Neuronal stem cell (in vitro differentiated cells): ENCODE data around the gene PWWP2B.

Source experiments
- DNase-seq: peaks from one replicate; pipeline ENCODE4 v3.0.0-alpha.2; 2013; ENCODE audit warnings: low spot score
- H2AFZ ChIP-seq: one replicate; pipeline ENCODE4 v1.6.1; 2013; ENCODE audit warnings: mild to moderate bottlenecking, low read length, inconsistent platforms
- H2AK5ac ChIP-seq: 2 replicates; pipeline ENCODE4 v1.6.1; 2013; ENCODE audit warnings: low read depth, mild to moderate bottlenecking, inconsistent platforms, low read length, moderate library complexity, mixed read lengths
- H2BK120ac ChIP-seq: 2 replicates; pipeline ENCODE4 v1.6.1; 2013; ENCODE audit warnings: low read depth, mild to moderate bottlenecking, inconsistent platforms, low read length, moderate library complexity, mixed read lengths
- H2BK12ac ChIP-seq: one replicate; pipeline ENCODE4 v1.6.1; 2013; ENCODE audit warnings: low read length, inconsistent platforms
- H2BK15ac ChIP-seq: 2 replicates; pipeline ENCODE4 v1.6.1; 2013; ENCODE audit warnings: mild to moderate bottlenecking, low read length, inconsistent platforms, mixed read lengths
- H2BK5ac ChIP-seq: one replicate; pipeline ENCODE4 v1.6.1; 2013; ENCODE audit warnings: inconsistent platforms, mild to moderate bottlenecking, low read length, moderate library complexity
- H3K14ac ChIP-seq: one replicate; pipeline ENCODE4 v1.6.1; 2013; ENCODE audit warnings: low read length, inconsistent platforms
- H3K18ac ChIP-seq: 2 replicates; pipeline ENCODE4 v1.6.1; 2013; ENCODE audit warnings: low read length, inconsistent platforms
- H3K23ac ChIP-seq: 2 replicates; pipeline ENCODE4 v1.6.1; 2013; ENCODE audit warnings: low read depth, mild to moderate bottlenecking, mixed read lengths, low read length, inconsistent platforms; ENCODE audit not compliant: poor library complexity
- H3K27ac ChIP-seq: replicated peaks from 3 replicates; pipeline ENCODE4 v1.5.1; 2013; ENCODE audit warnings: low read length, inconsistent platforms
- H3K27me3 ChIP-seq, 3 experiments: 2 replicates each; pipeline ENCODE4 v1.6.1; 2013; ENCODE audit warnings: low read length in 3 of 3, mild to moderate bottlenecking in 2 of 3, inconsistent platforms in 1 of 3, low read depth in 1 of 3, mixed read lengths in 1 of 3, moderate library complexity in 1 of 3; ENCODE audit not compliant: control insufficient read depth in 3 of 3, insufficient read depth in 3 of 3
- H3K36me3 ChIP-seq, 2 donors: replicated peaks in 1 of 2; 2 replicates each; pipeline ENCODE4 v1.6.1; 2013; ENCODE audit warnings: low read length in 2 of 2; ENCODE audit not compliant: control insufficient read depth in 2 of 2, insufficient read depth in 2 of 2
- H3K4ac ChIP-seq: 2 replicates; pipeline ENCODE4 v1.6.1; 2013; ENCODE audit warnings: inconsistent platforms, mild to moderate bottlenecking, low read length, moderate library complexity
- H3K4me1 ChIP-seq, 2 donors: 1 replicate in 1 of 2; 2 replicates in 1 of 2; pipeline ENCODE4 v1.6.1; 2013; ENCODE audit warnings: low read length in 2 of 2, low read depth in 1 of 2; ENCODE audit not compliant: control insufficient read depth in 2 of 2, insufficient read depth in 1 of 2
- H3K4me2 ChIP-seq: one replicate; pipeline ENCODE4 v1.6.1; 2013; ENCODE audit warnings: mild to moderate bottlenecking, low read length, inconsistent platforms; ENCODE audit not compliant: insufficient read depth, poor library complexity, severe bottlenecking
- H3K4me3 ChIP-seq, 2 donors: 2 replicates each; pipeline ENCODE4 v1.5.1; 2013; ENCODE audit warnings: low read length in 2 of 2, mild to moderate bottlenecking in 2 of 2, inconsistent platforms in 1 of 2, moderate library complexity in 1 of 2
- H3K79me1 ChIP-seq: one replicate; pipeline ENCODE4 v1.6.1; 2013; ENCODE audit warnings: low read depth, mild to moderate bottlenecking, inconsistent platforms, low read length, moderate library complexity
- H3K9ac ChIP-seq: one replicate; pipeline ENCODE4 v1.6.1; 2013; ENCODE audit warnings: mild to moderate bottlenecking, low read depth, low read length, inconsistent platforms; ENCODE audit not compliant: poor library complexity
- H3K9me3 ChIP-seq, 2 donors: replicated peaks in 1 of 2; 2 replicates each; pipeline versions ENCODE3 to v1.6.1; 2013; ENCODE audit warnings: low read length in 2 of 2, mild to moderate bottlenecking in 2 of 2, inconsistent platforms in 1 of 2, low read depth in 1 of 2, mixed read lengths in 1 of 2, moderate library complexity in 1 of 2; ENCODE audit not compliant: control insufficient read depth in 2 of 2, insufficient read depth in 1 of 2
- H4K8ac ChIP-seq: one replicate; pipeline ENCODE4 v1.6.1; 2013; ENCODE audit warnings: low read depth, mild to moderate bottlenecking, inconsistent platforms, low read length, moderate library complexity
- H4K91ac ChIP-seq: one replicate; pipeline ENCODE4 v1.6.1; 2013; ENCODE audit warnings: low read length, low read depth, mild to moderate bottlenecking, inconsistent platforms; ENCODE audit not compliant: poor library complexity
- WGBS, 2 donors: extraction: QIAGEN DNeasy Blood & Tissue Kit; methylation state at CpG; one replicate each; pipeline ENCODE4 v1.1.7; 2013; ENCODE audit warnings: missing lambda C conversion rate in 2 of 2, mixed read lengths in 1 of 2; ENCODE audit not compliant: insufficient read length in 2 of 2, insufficient replicate concordance in 1 of 2; ENCODE audit errors: extremely low coverage in 2 of 2; 5-methylcytosine and 5-hydroxymethylcytosine counted together

The PWWP2B gene

DNA sequence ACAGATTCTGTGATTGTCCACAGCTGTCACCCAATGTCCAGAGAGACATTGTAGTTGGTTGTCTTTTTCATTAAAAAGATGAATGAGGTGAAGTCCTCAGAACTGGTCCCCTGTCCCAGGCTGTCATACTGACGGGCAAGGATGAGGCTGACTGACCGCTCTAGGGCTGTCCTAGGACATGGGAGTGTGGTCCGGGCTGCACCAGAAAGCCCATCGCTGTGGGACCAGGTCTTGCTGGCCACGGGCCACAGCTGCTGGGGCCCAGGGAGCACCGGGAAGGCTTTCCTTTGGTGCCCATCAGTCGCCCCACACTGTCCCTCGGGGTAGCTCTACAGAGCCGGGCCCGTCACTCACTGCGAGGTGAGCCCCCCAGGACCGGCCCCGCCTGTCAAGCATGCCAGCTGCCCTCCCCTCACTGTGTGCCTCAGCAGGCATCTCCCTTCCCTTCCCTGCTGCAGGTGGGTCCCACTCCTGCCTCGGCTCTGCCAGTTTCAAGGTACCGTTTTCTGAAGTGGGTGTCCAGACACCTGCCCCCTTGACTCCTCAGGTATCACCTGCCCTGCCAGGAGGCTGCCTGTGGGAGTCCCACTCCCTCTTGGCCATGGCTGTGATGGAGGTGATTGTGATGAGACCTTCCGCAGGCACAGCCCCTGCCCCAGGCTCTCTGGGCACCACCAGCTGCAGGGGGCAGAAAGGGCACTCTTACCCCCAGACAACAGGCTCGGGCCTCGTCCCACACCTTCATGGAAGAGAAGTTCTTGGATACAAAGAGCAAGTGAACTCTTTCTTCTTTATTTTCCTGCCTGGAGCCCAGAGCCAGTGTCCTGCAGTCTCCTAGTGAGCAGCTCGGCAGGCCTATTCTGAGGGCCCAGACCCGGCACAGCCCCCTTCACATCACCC is 43.3 kb upstream of the PWWP2B start:
- H3K4me1 ChIP-seq = no peaks in the 10 kb centered on the region
- H4K91ac ChIP-seq = no peak overlapping the region
- no peak overlapping the region for H3K27ac ChIP-seq
- H2AFZ ChIP-seq = no peak overlapping the region
- H2AK5ac ChIP-seq = peak overlapping the region; percentile 74
- H2BK12ac ChIP-seq = no peak overlapping the region
- peaks cover 0 to 43% of the 10 kb centered on the region in 2 donors for H3K36me3 ChIP-seq
- H3K79me1 ChIP-seq = no peaks in the 10 kb centered on the region
- peak overlapping the region; percentile 18 for H3K18ac ChIP-seq
- H3K4me2 ChIP-seq = no peak overlapping the region
- no peak overlapping the region for H3K4me3 ChIP-seq
- H3K23ac ChIP-seq = no peak overlapping the region
- no CpG with 5 or more reads among the region's 20 CpGs for WGBS, 2 donors
- no peak overlapping the region for H2BK120ac ChIP-seq
- H2BK5ac ChIP-seq = peak overlapping the region; percentile 35
- H3K4ac ChIP-seq = no peak overlapping the region
- DNase-seq = no peak
- no peaks in the 10 kb centered on the region for H3K27me3 ChIP-seq
- H3K9ac ChIP-seq = no peak overlapping the region
- no peak overlapping the region for H4K8ac ChIP-seq
- H3K14ac ChIP-seq = peak overlapping the region; percentile 6
- H3K9me3 ChIP-seq = no peaks in the 10 kb centered on the region
- no peak overlapping the region for H2BK15ac ChIP-seq

GRCh38 chr10:132354356-132355094 is 42.5 kb upstream of the PWWP2B start:
- H3K79me1 ChIP-seq = no peaks in the 10 kb centered on the region
- peaks cover 0 to 37% of the 10 kb centered on the region in 2 donors for H3K36me3 ChIP-seq
- H3K4ac ChIP-seq = no peak overlapping the region
- no peak overlapping the region for H3K4me2 ChIP-seq
- H2BK120ac ChIP-seq = no peak overlapping the region
- DNase-seq = no peak
- H4K8ac ChIP-seq = no peak overlapping the region
- peak overlapping the region; percentile 75 for H2AK5ac ChIP-seq
- H3K4me1 ChIP-seq = no peaks in the 10 kb centered on the region
- no peak overlapping the region for H3K4me3 ChIP-seq
- H3K14ac ChIP-seq = peak overlapping the region; percentile 21
- H3K9ac ChIP-seq = no peak overlapping the region
- peak overlapping the region; percentile 65 for H3K23ac ChIP-seq
- H3K9me3 ChIP-seq = no peaks in the 10 kb centered on the region
- H3K27ac ChIP-seq = no peak overlapping the region
- no peak overlapping the region for H2BK15ac ChIP-seq
- no peak overlapping the region for H2AFZ ChIP-seq
- no peak overlapping the region for H2BK5ac ChIP-seq
- peak overlapping the region; percentile 58 for H2BK12ac ChIP-seq
- H3K27me3 ChIP-seq = no peaks in the 10 kb centered on the region
- peak overlapping the region; percentile 64 for H3K18ac ChIP-seq
- no CpG with 5 or more reads among the region's 32 CpGs for WGBS, 2 donors
- no peak overlapping the region for H4K91ac ChIP-seq

DNA sequence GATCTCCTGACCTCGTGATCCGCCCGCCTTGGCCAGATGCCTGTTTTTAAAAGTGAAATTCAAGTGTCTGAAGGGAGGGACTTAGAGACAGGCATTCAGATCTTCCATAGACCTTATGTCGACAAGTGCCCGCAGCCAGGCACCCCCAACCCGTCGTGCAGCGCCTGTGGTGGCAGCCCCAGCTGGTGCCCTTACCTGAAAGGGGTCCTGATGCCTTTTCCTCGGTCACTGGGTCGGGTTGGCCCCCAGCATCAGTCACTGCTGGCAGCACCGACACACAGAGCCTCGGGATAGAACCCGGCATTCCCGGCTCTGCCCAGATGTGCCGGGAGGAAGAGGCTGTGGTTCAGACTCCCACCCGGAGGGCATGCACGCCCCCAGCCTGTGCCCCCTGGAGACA is 41.7 kb upstream of the PWWP2B start:
- Histone ChIP-seq H4K8ac (no peak overlapping the region), H2AK5ac (peak overlapping the region; percentile 56), H3K4me1 (no peaks in the 10 kb centered on the region), H2BK120ac (no peak overlapping the region), H3K9ac (no peak overlapping the region), H3K27me3 (no peaks in the 10 kb centered on the region), H2BK15ac (no peak overlapping the region), H3K4me2 (no peak overlapping the region), H3K23ac (no peak overlapping the region), H3K9me3 (no peaks in the 10 kb centered on the region), H3K79me1 (no peaks in the 10 kb centered on the region), H3K4ac (no peak overlapping the region), H4K91ac (no peak overlapping the region), H2BK5ac (no peak overlapping the region), H2AFZ (no peak overlapping the region), H3K27ac (no peak overlapping the region), H3K18ac (no peak overlapping the region), H3K36me3 (peaks cover 0 to 35% of the 10 kb centered on the region in 2 donors), H2BK12ac (no peak overlapping the region), H3K4me3 (no peak overlapping the region), H3K14ac (peak overlapping the region; percentile 21)
- WGBS, 2 donors = no CpG with 5 or more reads among the region's 17 CpGs
- DNase-seq = no peak

DNA sequence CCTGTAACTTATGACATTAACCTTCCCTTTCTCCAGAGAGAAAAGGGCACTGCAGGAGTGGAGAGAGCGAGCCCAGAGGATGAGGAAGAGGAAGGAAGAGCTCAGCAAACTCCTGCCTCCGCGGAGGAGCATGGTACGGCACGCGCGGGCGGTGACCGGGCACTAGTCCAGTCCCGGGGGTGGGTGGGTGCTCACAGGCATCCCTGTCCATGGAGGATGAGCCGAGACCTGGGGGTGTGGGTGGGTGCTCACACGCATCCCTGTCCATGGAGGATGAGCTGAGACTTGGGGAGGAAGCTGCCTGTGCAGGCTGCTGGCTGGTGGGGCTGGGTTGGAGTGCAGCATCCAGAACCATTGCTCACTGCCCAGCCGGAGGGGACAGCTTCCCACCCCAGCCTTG is 41.2 kb upstream of the PWWP2B start:
- no peaks in the 10 kb centered on the region for H3K27me3 ChIP-seq
- no peaks in the 10 kb centered on the region for H3K4me1 ChIP-seq
- no peak overlapping the region for H2BK15ac ChIP-seq
- H2BK12ac ChIP-seq = no peak overlapping the region
- H3K4ac ChIP-seq = no peak overlapping the region
- H3K9me3 ChIP-seq = no peaks in the 10 kb centered on the region
- H2BK5ac ChIP-seq = no peak overlapping the region
- no peak overlapping the region for H3K4me3 ChIP-seq
- no peak overlapping the region for H3K18ac ChIP-seq
- no peak overlapping the region for H4K8ac ChIP-seq
- peak overlapping the region; percentile 21 for H3K14ac ChIP-seq
- DNase-seq = no peak
- peaks cover 0 to 31% of the 10 kb centered on the region in 2 donors for H3K36me3 ChIP-seq
- no peak overlapping the region for H3K23ac ChIP-seq
- no peak overlapping the region for H3K4me2 ChIP-seq
- no peaks in the 10 kb centered on the region for H3K79me1 ChIP-seq
- no peak overlapping the region for H3K9ac ChIP-seq
- H2BK120ac ChIP-seq = no peak overlapping the region
- WGBS, 2 donors = no CpG with 5 or more reads among the region's 13 CpGs
- H3K27ac ChIP-seq = no peak overlapping the region
- H4K91ac ChIP-seq = no peak overlapping the region
- H2AK5ac ChIP-seq = no peak overlapping the region
- no peak overlapping the region for H2AFZ ChIP-seq
